Measurements from ENCODE around the gene MMD2. TPM values are rescaled to one million over a fixed set of nuclear protein-coding genes. Genes with fewer than 3 reads are reported as not detected.

The MMD2 gene
- total and polyA plus RNA-seq, 2 donors (not counting 3 experiments of a cell fraction or from before 2014, with no cell fraction given): not detected

DNA sequence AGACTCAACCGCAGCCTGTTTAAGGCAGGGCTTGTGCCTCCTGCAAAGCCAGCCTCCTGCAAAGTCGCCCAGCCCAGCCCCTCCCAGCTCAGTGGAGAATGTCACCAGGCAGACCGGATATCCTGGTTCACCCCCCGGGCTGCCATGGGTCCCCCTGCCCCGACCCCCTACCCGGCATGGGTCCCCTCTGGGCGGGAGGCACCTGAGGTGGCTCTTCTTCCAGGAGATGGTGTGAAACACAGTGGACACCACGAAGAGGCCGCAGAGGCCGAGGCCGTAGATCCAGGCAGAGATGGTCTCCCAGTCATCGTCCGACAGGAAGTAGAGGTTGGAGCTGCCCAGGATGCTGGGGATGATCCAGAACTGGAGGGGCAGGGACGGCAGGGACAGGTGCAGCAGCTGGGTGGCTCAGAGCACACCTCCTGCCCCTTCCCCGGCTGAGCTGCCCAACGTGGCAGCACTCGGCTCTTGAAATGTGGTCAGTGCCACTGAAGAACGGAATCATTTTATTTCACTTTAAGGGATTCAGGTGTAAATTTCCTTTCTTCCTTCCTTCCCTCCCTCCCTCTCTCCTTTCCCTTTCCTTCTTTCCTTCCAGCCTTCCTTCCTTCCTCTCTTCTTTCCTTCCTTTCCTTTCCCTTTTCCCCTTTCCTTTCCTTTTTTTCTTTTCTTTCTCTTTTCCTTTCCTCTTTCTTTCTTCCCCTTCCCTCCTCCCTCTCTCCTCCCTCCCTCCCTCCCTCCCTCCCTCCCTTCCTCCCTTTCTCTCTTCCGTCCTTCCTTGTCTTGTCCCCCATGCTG is 38.8 kb downstream of the MMD2 start:
- intact Hi-C loops (cut with micrococcal nuclease): no loop called here
- Histone ChIP-seq H3K36me3 (ENCODE audit: control insufficient read depth in 2 of 2, extremely low read depth in 1 of 2, insufficient read depth in 2 of 2, low read length in 2 of 2) (no peaks in the 10 kb centered on the region), H3K4me1 (ENCODE audit: control insufficient read depth, extremely low read depth, insufficient read depth, low read length) (no peaks in the 10 kb centered on the region), H3K9me3 (replicated peaks; ENCODE audit: control insufficient read depth, insufficient read depth, low read length) (no peaks in the 10 kb centered on the region), H3K79me2 (ENCODE audit: control insufficient read depth, insufficient read depth, low read length) (no peaks in the 10 kb centered on the region), H3K9ac (replicated peaks; ENCODE audit: extremely low read depth, insufficient read depth, low read length) (no peak overlapping the region), H3K27ac (ENCODE audit: insufficient read depth, low read depth, low read length) (no peak overlapping the region), H3K4me3 (replicated peaks in 1 of 3; ENCODE audit: insufficient read depth in 1 of 3, low read depth in 1 of 3, low read length in 3 of 3) (no peak overlapping the region), H3K27me3 (ENCODE audit: control insufficient read depth in 2 of 2, insufficient read depth in 2 of 2, low read length in 2 of 2) (no peaks in the 10 kb centered on the region), H2AFZ (ENCODE audit: low read depth, low read length) (no peak overlapping the region), H3K9me1 (replicated peaks; ENCODE audit: control insufficient read depth, extremely low read depth, insufficient read depth, low read length) (no peaks in the 10 kb centered on the region), H3K4me2 (ENCODE audit: insufficient read depth, low read length) (no peak overlapping the region), H4K20me1 (replicated peaks; ENCODE audit: control insufficient read depth, extremely low read depth, insufficient read depth, low read length) (no peaks in the 10 kb centered on the region)
- ChIA-PET CTCF (interaction anchor here (0.6 kb wide), 1 partner anchor 671 kb away, joined by 5 read pairs; no protein-coding TSS in a partner anchor), POLR2A (no interaction called here)
- BruUV-seq (replicated peaks): no TSS peak
- TF ChIP-seq, protein P1, sequence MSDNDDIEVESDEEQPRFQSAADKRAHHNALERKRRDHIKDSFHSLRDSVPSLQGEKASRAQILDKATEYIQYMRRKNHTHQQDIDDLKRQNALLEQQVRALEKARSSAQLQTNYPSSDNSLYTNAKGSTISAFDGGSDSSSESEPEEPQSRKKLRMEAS (IDR thresholded peaks at IDR 0.05; ENCODE audit: insufficient read depth, insufficient read length): no peak
- no peak for TF ChIP-seq MYC (IDR thresholded peaks at IDR 0.05; ENCODE audit: low read depth, low read length)
- no peak for TF ChIP-seq EZH2 (IDR thresholded peaks at IDR 0.05; ENCODE audit: borderline replicate concordance, low read depth, low read length, severe bottlenecking)
- no peak for TF ChIP-seq POLR2A (IDR thresholded peaks at IDR 0.05; ENCODE audit: low read depth, low read length)
- TF ChIP-seq JUN (IDR thresholded peaks at IDR 0.05; ENCODE audit: borderline replicate concordance, insufficient read depth, insufficient read length, low read depth): no peak
- TF ChIP-seq POLR2AphosphoS5 (IDR thresholded peaks at IDR 0.05; ENCODE audit: insufficient read depth, low read depth, low read length): no peak
- TF ChIP-seq GATA2 (IDR thresholded peaks at IDR 0.05; ENCODE audit: insufficient read depth, insufficient read length, low read depth, low read length): no peak
- TF ChIP-seq FOS (IDR thresholded peaks at IDR 0.05; ENCODE audit: borderline replicate concordance, insufficient read depth, low read length): no peak
- FAIRE-seq: no peak
- dilution Hi-C loops (cut with MboI; ENCODE audit: extremely low pct_ligation_motif_present, low sequenced_read_pairs): no loop called here
- no peak for DNase-seq (ENCODE audit: low read depth, low spot score)
